Uterus (tissue), 4 donors: ENCODE results near the gene NUDT4. TPM values are rescaled to one million over a fixed set of nuclear protein-coding genes. Genes with fewer than 3 reads are reported as not detected.

Source experiments
- DNase-seq, 2 donors: peaks; one replicate each; pipeline ENCODE4 v3.0.0-alpha.2; 2019 to 2020
- H3K27ac ChIP-seq, 2 donors: fragments of 200-600 bp; sonication (generic); 1 replicate in 1 of 2; 2 replicates in 1 of 2; pipeline ENCODE4 v1.5.1; 2016 to 2018
- H3K27me3 ChIP-seq, 2 donors: fragments of 200-600 bp; sonication (generic); one replicate each; pipeline ENCODE4 v1.5.1; 2018 to 2019; ENCODE audit warnings: control low read depth in 1 of 2
- H3K36me3 ChIP-seq, 2 donors: fragments of 200-600 bp; sonication (generic); one replicate each; pipeline ENCODE4 v1.5.1; 2019; ENCODE audit warnings: control low read depth in 1 of 2
- H3K4me1 ChIP-seq, 2 donors: fragments of 200-600 bp; sonication (generic); one replicate each; pipeline ENCODE4 v1.5.1; 2018 to 2019; ENCODE audit warnings: control low read depth in 1 of 2
- H3K4me3 ChIP-seq, 2 donors: fragments of 200-600 bp; sonication (generic); 1 replicate in 1 of 2; 2 replicates in 1 of 2; pipeline ENCODE4 v1.5.1; 2018 to 2019; ENCODE audit warnings: mild to moderate bottlenecking in 1 of 2
- H3K9me3 ChIP-seq, 2 donors: fragments of 200-600 bp; sonication (generic); one replicate each; pipeline ENCODE4 v1.5.1; 2019; ENCODE audit warnings: control low read depth in 1 of 2
- CTCF ChIP-seq, 4 experiments: fragments of 200-600 bp in 2 of 4; fragments of 450-650 bp in 2 of 4; sonication (generic) in 2 of 4; IDR thresholded peaks; one replicate each; pipeline ENCODE4 v1.5.1; 2016 to 2019; ENCODE audit warnings: antibody characterized with exemption in 4 of 4, mild to moderate bottlenecking in 2 of 4, moderate library complexity in 1 of 4
- POLR2A ChIP-seq, 2 donors: fragments of 450-650 bp; IDR thresholded peaks; one replicate each; pipeline ENCODE4 v1.6.1; 2016; ENCODE audit warnings: antibody characterized with exemption in 2 of 2, mild to moderate bottlenecking in 1 of 2, moderate library complexity in 1 of 2
- intact Hi-C: fragments of 100-400 bp; cut with DNase I; formaldehyde crosslinking; loops from one replicate; pipeline ENCODE4 v1.15.1; 2023; ENCODE audit warnings: low total_unique reads
- total RNA-seq, 4 donors: library from RNA; depleted of rRNA in 3 of 4; stranded (reverse); fragments of >200 nt in 3 of 4; gene quantifications; one replicate each; pipeline versions ENCODE4 v1.1.0 to v1.2.4, GENCODE V29; 2014 to 2023
- donor health status: DM: yes; HTN: yes; CAD: no.

The NUDT4 gene
- total RNA-seq, 4 donors from 2014 or later = 15.1 to 107 (median 52.8) TPM

- H3K36me3 ChIP-seq = no peaks in the 10 kb centered on the region
These were observed 39.1 kb upstream of the NUDT4 start for GRCh38 chr12:93338598-93338997.

GRCh38 chr12:93339695-93340094 lies 38.0 kb upstream of the NUDT4 start:
- intact Hi-C loops = no loop called here
- no peaks in the 10 kb centered on the region for H3K36me3 ChIP-seq
- H3K9me3 ChIP-seq = no peaks in the 10 kb centered on the region
- H3K27me3 ChIP-seq = no peaks in the 10 kb centered on the region
- TF ChIP-seq POLR2A (IDR thresholded peaks at IDR 0.05) (no peak), CTCF (IDR thresholded peaks at IDR 0.05) (no peak)
- no peaks in the 10 kb centered on the region for H3K4me1 ChIP-seq
- DNase-seq = no peak
- H3K4me3 ChIP-seq = no peak overlapping the region
- H3K27ac ChIP-seq = no peak overlapping the region

More at GRCh38 chr12:93338598-93338997, 39.1 kb upstream of the NUDT4 start:
- TF ChIP-seq CTCF (IDR thresholded peaks at IDR 0.05) = no peak
- TF ChIP-seq POLR2A (IDR thresholded peaks at IDR 0.05) = no peak
- H3K27me3 ChIP-seq = no peaks in the 10 kb centered on the region
- no peaks in the 10 kb centered on the region for H3K4me1 ChIP-seq
- no peaks in the 10 kb centered on the region for H3K9me3 ChIP-seq
- intact Hi-C loops = no loop called here
- no peak for DNase-seq
- H3K4me3 ChIP-seq = no peak overlapping the region
- H3K27ac ChIP-seq = no peak overlapping the region

GRCh38 chr12:93341409-93342049 lies 36.2 kb upstream of the NUDT4 start:
- TF ChIP-seq CTCF (IDR thresholded peaks at IDR 0.05) = no peak
- no peak for TF ChIP-seq POLR2A (IDR thresholded peaks at IDR 0.05)
- Histone ChIP-seq H3K4me1 (no peaks in the 10 kb centered on the region), H3K36me3 (no peaks in the 10 kb centered on the region), H3K27ac (no peak overlapping the region), H3K4me3 (no peak overlapping the region), H3K9me3 (no peaks in the 10 kb centered on the region), H3K27me3 (no peaks in the 10 kb centered on the region)
- intact Hi-C loops = no loop called here
- DNase-seq = no peak

- no peak for DNase-seq
- intact Hi-C loops = no loop called here
- no peaks in the 10 kb centered on the region for H3K9me3 ChIP-seq
- no peaks in the 10 kb centered on the region for H3K4me1 ChIP-seq
- H3K27ac ChIP-seq = no peak overlapping the region
- no peak overlapping the region for H3K4me3 ChIP-seq
- no peaks in the 10 kb centered on the region for H3K36me3 ChIP-seq
- no peaks in the 10 kb centered on the region for H3K27me3 ChIP-seq
- TF ChIP-seq CTCF (IDR thresholded peaks at IDR 0.05) = no peak
These were observed 30.5 kb upstream of the NUDT4 start for GRCh38 chr12:93347054-93347785.
